Stomach smooth muscle (tissue), 2 donors: ENCODE measurements around the gene SNTG2.

ENCODE experiments used
- H3K27ac ChIP-seq: one replicate; pipeline ENCODE4 v1.7.0; 2013; ENCODE audit warnings: mild to moderate bottlenecking, low read length, inconsistent platforms
- H3K27me3 ChIP-seq, 2 donors: one replicate each; pipeline ENCODE4 v1.7.0; 2013; ENCODE audit warnings: low read length in 2 of 2; ENCODE audit not compliant: insufficient read depth in 2 of 2, control insufficient read depth in 1 of 2
- H3K36me3 ChIP-seq, 2 donors: one replicate each; pipeline ENCODE4 v1.7.0; 2013; ENCODE audit warnings: low read length in 2 of 2; ENCODE audit not compliant: control insufficient read depth in 2 of 2, insufficient read depth in 2 of 2
- H3K4me1 ChIP-seq: one replicate; pipeline ENCODE4 v1.7.0; 2013; ENCODE audit warnings: low read length; ENCODE audit not compliant: control insufficient read depth, insufficient read depth
- H3K4me3 ChIP-seq, 2 donors: one replicate each; pipeline ENCODE4 v1.7.0; 2013; ENCODE audit warnings: low read length in 2 of 2
- H3K9ac ChIP-seq, 2 donors: one replicate each; pipeline ENCODE4 v1.7.0; 2013; ENCODE audit warnings: low read length in 2 of 2, mild to moderate bottlenecking in 1 of 2
- H3K9me3 ChIP-seq, 2 donors: one replicate each; pipeline ENCODE4 v1.7.0; 2013; ENCODE audit warnings: low read length in 2 of 2; ENCODE audit not compliant: control insufficient read depth in 2 of 2
- donor health status: healthy.
- donor health status: Pancreatic carcinoma.

Gene SNTG2

DNA sequence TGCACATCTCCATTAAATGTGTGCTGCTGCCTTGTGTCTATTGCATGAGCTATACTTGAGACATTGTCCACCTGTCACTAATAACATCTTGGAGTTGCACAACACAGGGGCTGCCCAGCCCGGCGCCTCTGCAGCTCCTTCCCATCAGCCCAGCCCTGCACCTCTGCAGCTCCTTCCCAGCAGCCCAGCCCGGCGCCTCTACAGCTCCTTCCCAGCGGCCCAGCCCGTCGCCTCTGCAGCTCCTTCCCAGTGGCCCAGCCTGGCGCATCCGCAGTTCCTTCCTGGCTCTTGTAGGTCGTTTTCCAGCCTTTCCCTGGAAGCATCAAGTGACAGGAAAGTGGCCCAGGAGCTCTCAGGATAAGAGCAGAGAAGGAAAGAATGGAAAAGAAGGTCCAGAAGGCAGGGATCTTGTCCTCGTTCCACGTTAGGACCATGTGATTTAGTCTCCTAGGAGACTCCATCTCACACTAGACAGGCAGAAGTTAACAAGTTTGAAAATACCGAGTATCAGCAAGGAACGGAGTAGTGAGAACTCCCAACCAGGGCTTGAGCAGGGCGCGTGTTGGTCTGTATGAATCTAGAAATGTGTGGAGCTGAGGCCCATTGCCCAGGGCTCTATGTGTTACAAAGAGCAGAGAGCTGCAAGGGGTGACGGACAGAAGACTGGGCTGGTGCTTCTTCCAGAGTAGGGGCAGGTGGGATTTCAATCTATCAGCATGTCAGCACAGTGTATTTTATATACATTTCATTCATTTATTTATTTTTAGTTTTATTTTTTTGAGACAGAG, 346.9 kb downstream of the SNTG2 start:
- no peaks in the 10 kb centered on the region for H3K36me3 ChIP-seq
- H3K27me3 ChIP-seq = no peaks in the 10 kb centered on the region
- no peaks in the 10 kb centered on the region for H3K9me3 ChIP-seq
- H3K9ac ChIP-seq = no peak overlapping the region
- H3K4me1 ChIP-seq = no peaks in the 10 kb centered on the region
- H3K27ac ChIP-seq = no peak overlapping the region
- H3K4me3 ChIP-seq = no peak overlapping the region

GRCh38 chr2:1299043-1299442, 348.4 kb downstream of the SNTG2 start:
- no peak overlapping the region for H3K4me3 ChIP-seq

DNA sequence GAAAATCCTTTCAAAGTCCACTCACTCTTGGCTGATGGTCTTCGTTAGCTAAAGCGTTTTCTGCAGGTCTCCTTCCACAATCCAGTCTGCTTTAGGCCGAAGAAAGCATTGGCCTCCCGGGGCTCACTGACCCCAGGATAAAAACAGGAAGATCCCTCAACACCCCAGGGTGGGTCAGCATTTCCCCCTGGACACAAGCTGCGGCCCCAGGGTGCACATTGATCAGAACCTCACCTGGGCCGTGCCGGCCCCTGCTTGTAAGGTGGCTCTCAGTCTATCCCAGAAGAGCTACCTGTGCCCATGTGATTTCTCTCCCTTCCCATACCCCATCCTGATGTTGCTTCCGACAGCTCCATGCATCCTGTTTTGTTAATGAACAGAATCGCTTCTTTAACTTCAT, 349.6 kb downstream of the SNTG2 start:
- H3K9ac ChIP-seq = no peak overlapping the region
- H3K9me3 ChIP-seq = no peaks in the 10 kb centered on the region
- H3K4me3 ChIP-seq = no peak overlapping the region
- no peaks in the 10 kb centered on the region for H3K36me3 ChIP-seq
- H3K27me3 ChIP-seq = no peaks in the 10 kb centered on the region
- no peak overlapping the region for H3K27ac ChIP-seq
- no peaks in the 10 kb centered on the region for H3K4me1 ChIP-seq

More at GRCh38 chr2:1299043-1299442, 348.4 kb downstream of the SNTG2 start:
- Histone ChIP-seq H3K36me3 (no peaks in the 10 kb centered on the region), H3K9ac (no peak overlapping the region), H3K27ac (no peak overlapping the region), H3K27me3 (no peaks in the 10 kb centered on the region), H3K9me3 (no peaks in the 10 kb centered on the region), H3K4me1 (no peaks in the 10 kb centered on the region)

- Histone ChIP-seq H3K9me3 (no peaks in the 10 kb centered on the region), H3K27ac (no peak overlapping the region), H3K27me3 (no peaks in the 10 kb centered on the region), H3K36me3 (no peaks in the 10 kb centered on the region), H3K4me3 (no peak overlapping the region), H3K9ac (no peak overlapping the region), H3K4me1 (no peaks in the 10 kb centered on the region)
Observed at GRCh38 chr2:1301056-1301455, 350.4 kb downstream of the SNTG2 start.

DNA sequence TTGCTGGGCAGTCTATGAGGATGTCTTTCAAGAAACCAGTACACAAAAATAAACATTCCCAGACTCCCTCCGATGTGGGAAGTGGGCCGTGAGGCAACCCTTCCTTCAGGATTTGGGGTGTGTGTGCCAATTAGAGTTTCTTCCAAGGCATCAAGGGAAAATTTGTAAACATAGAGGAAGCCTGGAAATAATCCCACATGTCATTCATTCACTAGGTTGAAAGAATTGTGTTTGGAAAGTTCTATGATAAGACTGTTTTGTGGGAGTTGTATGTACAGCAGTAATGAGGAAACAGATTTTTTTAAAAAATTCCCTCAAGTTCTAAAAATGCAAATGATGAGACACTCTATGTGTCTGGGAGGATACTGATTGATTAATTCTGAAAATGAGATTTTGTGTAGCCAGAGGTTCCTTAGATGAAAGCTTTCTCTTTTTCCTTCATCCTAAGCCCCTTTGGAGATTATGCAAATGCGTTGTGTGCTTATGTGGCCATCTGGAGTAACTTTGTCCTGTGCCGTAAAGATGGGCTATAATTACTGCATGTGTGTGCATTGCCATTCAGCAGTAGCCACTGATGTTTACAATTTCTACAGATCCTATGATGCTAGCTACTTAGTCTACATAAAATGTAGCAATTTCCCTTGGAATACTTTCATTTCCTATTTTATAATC, 354.8 kb downstream of the SNTG2 start:
- no peaks in the 10 kb centered on the region for H3K9me3 ChIP-seq

DNA sequence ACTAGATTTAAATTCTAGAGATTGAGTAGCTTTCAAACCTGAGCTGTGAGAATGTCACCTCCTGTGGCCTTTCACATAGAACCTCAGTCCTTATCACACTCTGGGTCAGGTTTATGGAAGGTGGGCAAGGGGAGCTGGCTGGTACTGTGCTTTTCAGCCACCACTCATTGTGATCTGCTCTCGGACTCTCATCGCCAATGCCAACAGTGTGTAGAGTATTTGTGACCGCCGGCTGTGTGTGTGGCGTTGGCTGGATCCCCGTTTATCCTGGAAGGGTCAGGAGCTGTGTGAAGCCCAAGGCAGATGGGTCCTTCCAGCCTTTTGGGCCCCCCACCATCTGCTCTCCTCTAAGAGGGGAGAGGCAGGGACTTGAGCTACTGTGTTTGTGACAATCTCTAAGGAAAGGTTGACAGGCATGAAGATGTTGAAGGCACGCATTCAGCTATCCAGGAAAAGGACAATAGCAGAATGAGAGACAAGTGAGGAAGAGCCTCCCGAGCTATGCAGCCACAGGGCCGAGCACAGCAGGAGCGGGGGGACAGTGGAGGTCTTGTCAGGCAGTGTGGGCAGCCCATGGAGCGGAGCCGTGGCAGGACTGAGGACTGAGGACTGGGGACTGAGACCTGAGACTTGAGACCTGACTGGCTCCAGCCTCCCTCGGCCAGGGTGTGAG, 355.5 kb downstream of the SNTG2 start:
- Histone ChIP-seq H3K9me3 (no peaks in the 10 kb centered on the region), H3K4me3 (no peak overlapping the region), H3K36me3 (no peaks in the 10 kb centered on the region), H3K27me3 (no peaks in the 10 kb centered on the region), H3K9ac (no peak overlapping the region), H3K27ac (no peak overlapping the region), H3K4me1 (no peaks in the 10 kb centered on the region)

More for the DNA sequence above, 354.8 kb downstream of the SNTG2 start:
- Histone ChIP-seq H3K27ac (no peak overlapping the region), H3K36me3 (no peaks in the 10 kb centered on the region), H3K4me1 (no peaks in the 10 kb centered on the region), H3K27me3 (no peaks in the 10 kb centered on the region), H3K4me3 (no peak overlapping the region), H3K9ac (no peak overlapping the region)

GRCh38 chr2:1306687-1307516, 356.3 kb downstream of the SNTG2 start:
- no peak overlapping the region for H3K27ac ChIP-seq
- no peaks in the 10 kb centered on the region for H3K9me3 ChIP-seq
- no peaks in the 10 kb centered on the region for H3K36me3 ChIP-seq
- no peak overlapping the region for H3K4me3 ChIP-seq
- H3K9ac ChIP-seq = no peak overlapping the region
- H3K27me3 ChIP-seq = no peaks in the 10 kb centered on the region
- no peaks in the 10 kb centered on the region for H3K4me1 ChIP-seq

DNA sequence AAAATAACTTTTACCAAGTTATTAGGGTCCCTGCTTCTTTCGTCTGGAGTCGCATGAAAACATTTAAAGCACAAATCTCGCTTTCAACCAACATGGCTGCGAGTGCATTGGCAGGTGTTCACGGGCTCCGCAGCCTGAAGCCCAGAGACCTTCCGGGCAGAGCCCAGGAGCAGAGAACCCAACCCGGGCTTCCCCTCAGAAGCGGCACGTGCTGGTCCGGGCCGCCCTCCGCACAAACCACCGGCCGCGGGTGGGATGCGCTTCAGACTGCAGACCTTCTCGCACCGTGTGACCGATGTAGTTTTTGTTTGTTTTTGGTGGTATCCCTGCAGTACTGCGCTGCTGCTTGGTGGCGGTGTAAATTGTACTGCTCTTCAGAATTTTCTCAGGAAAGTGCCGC, 357.0 kb downstream of the SNTG2 start:
- H3K4me1 ChIP-seq = no peaks in the 10 kb centered on the region
- H3K9me3 ChIP-seq = no peaks in the 10 kb centered on the region
- no peak overlapping the region for H3K9ac ChIP-seq
- no peaks in the 10 kb centered on the region for H3K27me3 ChIP-seq
- H3K36me3 ChIP-seq = no peaks in the 10 kb centered on the region
- no peak overlapping the region for H3K4me3 ChIP-seq
- no peak overlapping the region for H3K27ac ChIP-seq

GRCh38 chr2:1308678-1309077, 358.0 kb downstream of the SNTG2 start:
- H3K4me1 ChIP-seq = no peaks in the 10 kb centered on the region

GRCh38 chr2:1309507-1309906, 358.9 kb downstream of the SNTG2 start:
- Histone ChIP-seq H3K4me1 (no peaks in the 10 kb centered on the region), H3K4me3 (no peak overlapping the region), H3K27ac (no peak overlapping the region), H3K27me3 (peaks cover 0 to 3% of the 10 kb centered on the region in 2 donors), H3K36me3 (no peaks in the 10 kb centered on the region), H3K9ac (no peak overlapping the region), H3K9me3 (no peaks in the 10 kb centered on the region)

More at GRCh38 chr2:1308678-1309077, 358.0 kb downstream of the SNTG2 start:
- no peak overlapping the region for H3K9ac ChIP-seq
- no peaks in the 10 kb centered on the region for H3K27me3 ChIP-seq
- no peaks in the 10 kb centered on the region for H3K36me3 ChIP-seq
- H3K9me3 ChIP-seq = no peaks in the 10 kb centered on the region
- H3K4me3 ChIP-seq = no peak overlapping the region
- H3K27ac ChIP-seq = no peak overlapping the region
